ENCODE data around the gene COX4I1.

COX4I1 gene

DNA sequence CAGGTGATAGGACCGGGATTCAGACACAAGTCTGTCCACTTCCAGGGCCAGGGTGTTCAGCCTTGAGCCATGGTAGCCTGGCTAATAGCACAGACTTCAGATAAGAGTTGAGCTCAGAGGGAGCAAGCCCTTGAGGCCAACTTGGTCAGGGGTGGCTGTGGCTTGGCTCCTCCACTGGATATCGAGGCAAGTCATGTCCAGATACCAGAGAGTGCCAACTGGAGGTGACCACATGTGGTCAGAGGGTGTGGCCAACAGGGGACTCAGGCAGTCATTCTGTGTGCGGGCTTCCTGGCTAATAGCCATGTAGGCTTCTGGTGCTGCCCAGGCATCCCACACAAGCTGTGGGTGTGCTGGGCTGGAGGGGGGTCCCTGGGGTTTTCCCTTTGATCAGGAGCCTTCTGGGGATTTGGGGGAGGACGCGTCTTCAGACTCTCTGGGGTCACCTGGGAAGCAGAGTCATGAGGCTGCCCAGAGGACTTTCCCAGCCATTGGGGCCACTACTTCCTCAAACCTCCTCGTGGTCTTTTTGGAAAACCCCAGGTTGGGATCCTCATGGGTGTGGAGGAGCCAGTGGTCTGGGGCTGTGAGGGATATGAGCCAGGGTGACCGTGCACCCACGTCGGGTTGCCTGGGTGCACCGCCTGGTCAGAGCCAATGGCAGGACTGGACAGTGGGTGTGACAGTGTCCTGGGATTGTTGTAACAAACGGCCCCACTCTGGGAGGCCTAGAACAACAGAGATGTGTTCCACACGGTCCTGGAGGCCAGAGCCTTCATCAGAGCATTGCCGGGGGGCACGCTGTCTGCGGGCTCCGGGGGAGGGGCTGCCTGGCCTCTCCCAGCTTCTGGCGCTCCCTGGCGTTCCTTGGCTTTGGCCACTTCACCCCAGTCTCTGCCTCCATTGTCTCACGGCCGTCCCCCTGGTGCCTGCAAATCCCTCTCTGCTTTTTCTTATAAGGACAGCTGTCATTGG is 25.0 kb downstream of the COX4I1 start:
- TF ChIP-seq, protein P1, sequence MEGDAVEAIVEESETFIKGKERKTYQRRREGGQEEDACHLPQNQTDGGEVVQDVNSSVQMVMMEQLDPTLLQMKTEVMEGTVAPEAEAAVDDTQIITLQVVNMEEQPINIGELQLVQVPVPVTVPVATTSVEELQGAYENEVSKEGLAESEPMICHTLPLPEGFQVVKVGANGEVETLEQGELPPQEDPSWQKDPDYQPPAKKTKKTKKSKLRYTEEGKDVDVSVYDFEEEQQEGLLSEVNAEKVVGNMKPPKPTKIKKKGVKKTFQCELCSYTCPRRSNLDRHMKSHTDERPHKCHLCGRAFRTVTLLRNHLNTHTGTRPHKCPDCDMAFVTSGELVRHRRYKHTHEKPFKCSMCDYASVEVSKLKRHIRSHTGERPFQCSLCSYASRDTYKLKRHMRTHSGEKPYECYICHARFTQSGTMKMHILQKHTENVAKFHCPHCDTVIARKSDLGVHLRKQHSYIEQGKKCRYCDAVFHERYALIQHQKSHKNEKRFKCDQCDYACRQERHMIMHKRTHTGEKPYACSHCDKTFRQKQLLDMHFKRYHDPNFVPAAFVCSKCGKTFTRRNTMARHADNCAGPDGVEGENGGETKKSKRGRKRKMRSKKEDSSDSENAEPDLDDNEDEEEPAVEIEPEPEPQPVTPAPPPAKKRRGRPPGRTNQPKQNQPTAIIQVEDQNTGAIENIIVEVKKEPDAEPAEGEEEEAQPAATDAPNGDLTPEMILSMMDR (IDR thresholded peaks at IDR 0.05; ENCODE audit: borderline replicate concordance, control extremely low read depth, extremely low read depth, insufficient read depth, missing control alignments): no peak
- DNase-seq (ENCODE audit: low spot score): peak; percentile 48
- in situ Hi-C loops (cut with MboI; ENCODE audit: low sequenced_read_pairs, unreplicated experiment): loop anchor here (5.0 to 25.0 kb wide), 4 partner anchors 68 to 688 kb away; partner anchors contain the start of gene FOXF1

DNA sequence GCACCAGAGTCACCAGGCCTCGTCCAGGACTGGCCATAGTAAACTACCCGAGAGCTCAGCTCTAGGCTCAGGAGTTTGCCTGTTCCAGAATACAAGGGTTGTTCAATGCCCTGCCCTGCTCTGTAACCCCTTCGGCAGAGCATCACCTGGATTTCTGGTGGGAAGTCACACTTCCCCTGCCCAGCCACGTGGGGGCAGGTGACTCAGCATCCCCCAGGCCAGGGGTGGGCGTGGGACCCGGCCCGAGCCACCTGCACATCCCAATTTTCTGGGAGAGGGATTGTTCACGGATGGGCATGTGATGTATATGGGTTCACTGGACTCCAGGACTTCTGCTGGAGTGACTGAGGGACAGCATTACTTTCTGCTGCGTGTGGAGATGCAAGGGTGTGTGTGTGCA is 25.8 kb downstream of the COX4I1 start:
- no peak for DNase-seq (ENCODE audit: low spot score)
- TF ChIP-seq, protein P1 (IDR thresholded peaks at IDR 0.05; ENCODE audit: borderline replicate concordance, control extremely low read depth, extremely low read depth, insufficient read depth, missing control alignments): peak; percentile 15
- in situ Hi-C loops (cut with MboI; ENCODE audit: low sequenced_read_pairs, unreplicated experiment): loop anchor here (10.0 kb wide), 1 partner anchor 159 kb away; no protein-coding TSS in a partner anchor

DNA sequence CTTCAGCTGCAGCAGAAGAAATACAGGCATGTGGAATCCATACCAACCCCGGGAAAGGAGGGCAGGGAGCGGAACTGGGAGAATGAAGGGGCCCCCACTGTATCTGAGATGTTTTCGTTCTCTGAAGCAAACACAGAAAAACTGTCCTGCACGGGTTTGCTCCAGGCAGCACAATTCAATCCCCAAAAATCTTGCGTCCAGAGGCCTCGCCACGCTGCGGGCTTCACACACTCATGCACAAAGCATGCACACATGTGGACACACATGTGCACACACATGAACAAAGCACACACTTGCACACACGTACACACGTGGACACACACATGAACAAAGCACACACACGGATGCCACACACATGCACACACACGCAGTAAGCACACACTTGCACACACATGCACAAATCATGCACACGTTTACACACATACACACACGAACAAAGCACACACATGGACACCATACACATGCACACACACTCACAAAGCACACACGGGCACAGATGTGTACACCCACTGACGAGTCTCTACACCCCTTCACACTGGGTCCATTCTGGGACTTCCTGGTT is 27.3 kb downstream of the COX4I1 start:
- TF ChIP-seq, protein P1 (IDR thresholded peaks at IDR 0.05; ENCODE audit: borderline replicate concordance, control extremely low read depth, extremely low read depth, insufficient read depth, missing control alignments): no peak
- DNase-seq (ENCODE audit: low spot score): no peak
- in situ Hi-C loops (cut with MboI; ENCODE audit: low sequenced_read_pairs, unreplicated experiment): loop anchor here (10.0 kb wide), 1 partner anchor 158 kb away; no protein-coding TSS in a partner anchor

DNA sequence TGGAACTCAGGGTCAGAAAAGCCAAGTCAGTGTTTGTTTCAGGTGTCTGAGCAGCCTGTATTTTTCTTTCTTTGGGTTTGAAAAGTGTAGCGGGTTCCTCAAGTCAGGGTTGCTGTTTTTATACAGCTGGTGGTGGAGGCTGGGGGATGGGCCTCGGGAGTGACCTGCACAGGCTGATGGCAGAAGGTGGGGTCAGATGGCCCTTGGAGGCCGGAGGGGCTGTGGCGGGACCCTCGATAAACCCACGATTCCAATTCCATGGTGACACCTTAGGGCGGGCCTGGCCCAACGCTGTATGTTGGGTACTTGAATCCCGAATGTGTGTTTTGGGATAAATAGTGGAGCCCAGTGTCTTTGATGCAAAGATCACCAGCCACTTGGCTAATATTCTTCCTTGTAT is 28.7 kb downstream of the COX4I1 start:
- in situ Hi-C loops (cut with MboI; ENCODE audit: low sequenced_read_pairs, unreplicated experiment): loop anchor here (10.0 kb wide), 1 partner anchor 157 kb away; no protein-coding TSS in a partner anchor
- TF ChIP-seq, protein P1 (IDR thresholded peaks at IDR 0.05; ENCODE audit: borderline replicate concordance, control extremely low read depth, extremely low read depth, insufficient read depth, missing control alignments): no peak
- DNase-seq (ENCODE audit: low spot score): no peak

DNA sequence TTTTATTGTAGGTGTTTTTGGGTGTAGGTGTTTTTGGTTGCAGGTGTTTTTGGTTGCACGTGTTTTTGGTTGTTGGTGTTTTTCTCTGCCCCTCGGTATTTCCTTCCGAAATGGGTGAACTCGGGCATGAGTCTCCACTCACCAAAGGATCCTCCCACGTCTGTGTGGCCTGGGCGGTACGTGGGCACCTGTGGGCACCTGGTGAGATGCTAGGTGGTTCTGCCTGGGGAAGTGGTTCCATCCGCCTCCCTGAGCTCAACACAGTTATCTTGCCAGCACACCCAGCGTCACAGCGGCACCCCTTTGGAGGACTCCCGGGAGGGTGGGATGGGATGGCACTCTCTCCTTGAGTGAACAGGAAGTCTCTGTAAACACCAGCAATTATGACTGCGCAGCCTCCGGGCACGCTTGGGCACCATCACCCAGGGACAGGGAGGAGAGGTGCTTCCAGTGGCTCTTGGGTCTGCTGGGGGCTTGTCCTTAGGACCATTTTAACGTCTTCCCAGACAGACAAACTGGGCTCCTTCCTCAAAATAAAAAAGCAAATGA is 29.8 kb downstream of the COX4I1 start:
- no peak for DNase-seq (ENCODE audit: low spot score)
- in situ Hi-C loops (cut with MboI; ENCODE audit: low sequenced_read_pairs, unreplicated experiment): loop anchor here (10.0 kb wide), 1 partner anchor 156 kb away; no protein-coding TSS in a partner anchor
- TF ChIP-seq, protein P1 (IDR thresholded peaks at IDR 0.05; ENCODE audit: borderline replicate concordance, control extremely low read depth, extremely low read depth, insufficient read depth, missing control alignments): no peak

DNA sequence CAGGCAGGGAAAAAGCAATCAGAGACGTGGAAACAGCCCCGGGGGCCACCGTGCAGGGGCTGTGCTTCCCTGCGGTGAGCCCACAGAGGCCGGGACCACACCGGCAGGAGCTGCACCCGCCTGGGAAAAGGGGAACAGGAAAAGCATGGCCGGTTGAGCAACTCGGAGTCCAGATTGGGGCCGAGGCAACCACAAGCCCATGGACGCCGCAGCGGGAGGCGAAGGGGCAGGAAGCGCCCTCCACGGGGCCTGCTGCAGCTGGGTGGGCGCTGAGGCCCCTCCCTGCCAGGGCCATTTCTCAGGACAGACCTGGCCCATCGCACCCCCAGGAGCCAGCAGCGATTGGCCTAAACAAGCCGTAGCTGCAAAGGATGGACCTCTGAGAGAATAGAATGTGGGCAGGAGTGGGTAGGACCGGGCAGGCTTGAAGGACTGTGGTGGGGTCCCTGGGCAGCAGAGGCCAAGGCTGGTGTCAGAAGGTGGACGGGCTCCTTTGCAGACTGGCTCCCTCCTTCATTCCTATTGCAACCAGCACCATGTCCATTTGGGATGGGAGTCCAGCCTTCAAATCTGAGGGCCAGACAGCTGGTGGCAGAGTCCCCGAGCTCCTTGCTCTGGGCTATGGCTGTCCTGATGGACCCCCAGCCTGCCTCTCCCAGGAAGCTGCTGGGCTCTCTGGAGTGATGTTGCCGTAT is 30.4 kb downstream of the COX4I1 start:
- in situ Hi-C loops (cut with MboI; ENCODE audit: low sequenced_read_pairs, unreplicated experiment): loop anchor here (10.0 kb wide), 1 partner anchor 155 kb away; no protein-coding TSS in a partner anchor
- no peak for DNase-seq (ENCODE audit: low spot score)
- TF ChIP-seq, protein P1 (IDR thresholded peaks at IDR 0.05; ENCODE audit: borderline replicate concordance, control extremely low read depth, extremely low read depth, insufficient read depth, missing control alignments): no peak

All from GM13976 (cell line).